Islet of Langerhans (tissue), 1 donor: ENCODE measurements around the gene IL4I1.

Experiments used
- FAIRE-seq: peaks from one replicate; lab custom pipeline; 2011; peaks lifted over from hg19 to GRCh38; lab: Jason Lieb, UNC

Gene IL4I1

GRCh38 chr19:49924004-49924880 lies 27.6 kb upstream of the IL4I1 start:
- FAIRE-seq: no peak

DNA sequence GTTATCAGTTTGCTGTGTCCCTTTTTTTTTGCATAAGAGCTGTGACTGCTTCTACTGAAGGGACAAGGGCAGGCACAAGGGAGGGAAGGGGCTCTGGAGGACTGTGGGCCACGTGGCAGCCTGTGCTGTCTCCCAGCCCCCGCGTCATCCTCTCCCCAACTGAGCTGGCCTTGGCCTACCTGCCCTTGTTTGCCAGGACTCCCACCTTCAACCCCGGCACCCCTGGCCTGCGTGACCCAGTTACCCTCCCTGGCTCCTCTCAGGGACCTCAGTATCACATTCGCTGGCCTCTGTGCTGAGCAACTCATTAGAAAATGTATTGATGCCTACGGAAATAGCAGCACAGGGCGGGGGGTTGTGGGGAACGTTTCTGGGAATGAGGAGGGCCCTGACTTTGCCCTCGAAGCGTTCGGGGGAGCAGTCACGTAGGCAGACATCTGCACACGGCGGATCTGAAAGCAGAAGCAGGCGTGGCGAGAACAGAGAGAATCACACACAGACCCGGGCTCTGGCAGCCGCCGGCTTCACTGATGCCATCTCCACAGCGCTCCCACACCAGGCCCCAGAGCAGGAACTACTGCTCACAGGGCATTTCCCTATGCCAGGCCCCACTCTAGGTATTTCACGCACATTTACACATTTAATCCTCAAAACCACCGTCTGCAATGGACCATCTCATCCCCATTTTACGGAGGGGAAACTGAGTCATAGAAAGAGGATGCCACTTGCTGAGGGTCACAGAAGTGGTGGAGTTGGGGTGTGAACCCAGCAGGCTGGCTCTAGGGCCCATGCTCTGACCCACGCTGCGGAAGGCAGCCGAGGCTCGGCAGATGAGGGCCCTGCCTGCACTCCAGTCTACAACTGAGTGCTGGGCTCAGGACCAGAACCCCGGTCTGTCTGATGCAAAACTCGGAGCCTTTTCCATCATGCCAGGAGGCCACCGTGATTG lies 26.6 kb upstream of the IL4I1 start:
- no peak for FAIRE-seq

DNA sequence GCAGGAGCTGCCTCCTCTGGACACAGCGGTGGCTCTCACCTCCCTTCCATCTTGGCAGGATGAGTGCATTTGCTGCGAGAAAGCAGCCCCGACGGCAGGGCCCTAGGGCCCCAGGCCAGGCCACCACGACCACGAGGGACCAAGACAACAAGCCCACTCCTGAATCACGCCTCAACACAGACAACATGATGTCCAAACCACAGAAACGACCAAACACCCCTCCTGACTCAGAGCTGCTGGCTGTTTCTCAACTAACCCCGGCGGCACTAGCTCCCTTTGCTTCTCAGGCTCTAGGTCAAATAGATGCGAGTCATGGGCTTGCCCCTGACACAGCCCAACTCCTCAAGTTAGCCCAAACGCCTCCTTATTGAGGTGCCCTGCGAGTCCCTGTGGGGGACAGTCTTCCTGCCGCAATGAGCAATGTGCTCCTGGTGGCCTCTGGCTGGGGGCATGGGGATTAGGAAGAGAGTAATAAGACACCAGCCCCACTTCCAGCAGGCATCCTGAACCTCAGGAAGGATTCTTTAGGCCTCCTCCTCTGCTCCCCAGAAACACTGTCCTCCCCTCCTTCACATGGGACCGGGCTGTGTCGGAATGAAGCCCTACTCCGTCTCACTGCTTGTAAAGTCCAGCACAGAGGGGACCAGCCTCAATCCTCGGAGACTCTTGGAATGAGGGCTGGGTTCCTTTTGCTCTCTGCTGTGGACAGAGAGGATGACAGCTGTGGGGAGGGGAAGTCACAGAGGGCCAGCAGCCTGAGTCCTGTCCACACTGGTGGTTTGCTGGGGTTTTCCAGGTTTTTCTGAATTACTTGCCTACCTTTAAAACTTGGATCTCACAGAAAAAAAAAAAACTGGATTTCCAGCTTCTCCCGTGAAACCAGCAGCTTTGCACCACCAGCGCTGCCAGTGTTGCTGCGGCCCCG lies 25.4 kb upstream of the IL4I1 start:
- FAIRE-seq: no peak

DNA sequence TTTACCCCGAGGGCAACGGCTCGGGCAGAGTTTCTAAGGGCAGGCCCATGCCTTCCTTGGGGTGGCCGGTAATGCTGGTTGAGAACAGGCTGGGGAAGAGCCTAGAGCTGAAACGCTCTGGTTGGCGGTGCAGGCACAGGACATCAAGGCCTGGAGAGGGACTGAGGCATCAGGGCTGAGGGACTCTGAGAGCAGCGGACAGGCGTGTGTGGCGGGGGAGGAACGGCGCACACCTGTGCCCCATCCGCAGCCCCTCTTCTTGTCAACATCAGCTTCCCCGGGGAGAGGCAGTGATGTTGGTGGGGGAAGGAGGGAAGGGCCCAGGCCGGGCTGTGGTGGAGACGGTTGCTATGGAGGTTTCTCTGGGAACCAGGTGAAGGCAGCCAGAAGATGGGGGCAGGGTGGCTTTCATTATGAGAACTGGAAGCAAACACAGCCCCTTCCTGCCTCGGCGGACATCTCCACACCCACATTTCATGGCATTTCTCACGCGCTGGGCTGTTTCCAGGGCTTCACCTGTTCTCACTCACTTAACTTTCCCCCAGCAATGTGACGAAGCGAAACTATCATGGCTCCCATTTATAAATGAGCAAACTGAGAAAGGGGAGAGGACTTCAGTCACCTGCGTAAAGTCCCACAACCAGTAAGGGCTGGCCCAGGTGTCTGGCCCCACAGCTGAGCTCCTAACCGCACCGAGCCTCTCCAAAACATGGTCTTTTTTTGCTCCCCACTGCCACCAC lies 24.1 kb upstream of the IL4I1 start:
- FAIRE-seq: no peak

DNA sequence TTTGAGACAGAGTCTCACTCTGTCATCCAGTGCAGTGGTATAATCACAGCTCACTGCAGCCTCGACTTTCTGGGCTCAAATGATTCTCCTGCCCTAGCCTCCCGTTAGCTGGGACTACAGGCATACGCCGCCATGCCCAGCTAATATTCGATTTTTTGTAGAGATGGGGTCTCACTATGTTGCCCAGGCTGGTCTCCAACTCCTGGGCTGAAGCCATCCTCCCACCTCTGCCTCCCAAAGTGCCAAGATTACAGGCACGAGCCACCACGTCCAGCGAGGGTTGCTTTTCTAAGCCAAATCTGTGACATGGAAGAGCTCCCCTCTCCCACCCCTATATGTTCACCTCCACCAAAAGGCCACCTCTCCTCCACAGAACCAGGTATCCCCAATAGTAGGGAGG lies 21.4 kb upstream of the IL4I1 start:
- FAIRE-seq: no peak

DNA sequence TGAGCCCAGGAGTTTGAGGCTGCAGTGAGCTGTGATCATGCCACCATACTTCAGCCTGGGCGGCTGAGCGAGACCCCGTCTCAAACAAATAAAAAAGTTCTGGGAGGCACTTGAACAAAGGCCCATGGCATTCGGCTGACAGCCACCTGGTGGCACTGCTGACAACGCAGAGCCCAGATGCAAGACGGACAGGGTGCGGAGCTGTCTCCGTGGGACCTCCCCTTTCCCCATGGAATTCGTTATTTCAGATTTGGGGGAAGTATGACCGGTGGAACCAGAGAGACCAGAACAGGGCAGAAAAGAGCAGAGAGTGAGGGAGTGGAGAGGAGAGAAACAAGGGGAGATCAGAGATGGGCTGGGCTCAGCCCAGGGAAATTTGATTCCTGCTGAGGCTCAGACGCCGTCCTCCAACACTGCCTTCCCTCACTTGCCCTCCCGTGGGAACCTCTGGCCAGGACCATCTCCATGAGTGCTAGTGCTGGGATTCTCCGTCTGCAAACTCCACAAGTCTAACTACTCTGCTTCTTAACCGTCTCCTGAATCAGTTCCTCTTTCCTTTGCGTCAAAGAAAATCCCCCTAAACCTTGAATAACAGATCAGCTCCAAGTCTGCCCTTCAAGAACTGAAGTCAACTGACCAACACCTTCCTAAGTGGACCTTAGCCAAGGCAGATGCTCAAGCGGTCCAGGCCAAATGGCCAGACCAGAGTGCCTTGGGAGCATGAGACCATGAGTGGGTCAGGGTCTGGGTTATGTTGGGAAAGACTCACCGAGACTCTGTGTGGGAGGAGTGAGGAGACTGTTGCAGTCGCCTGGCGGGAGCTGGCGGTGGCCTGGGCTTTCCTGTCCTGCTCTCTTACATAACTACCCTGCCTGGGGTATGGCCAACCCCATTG lies 20.4 kb upstream of the IL4I1 start:
- no peak for FAIRE-seq

DNA sequence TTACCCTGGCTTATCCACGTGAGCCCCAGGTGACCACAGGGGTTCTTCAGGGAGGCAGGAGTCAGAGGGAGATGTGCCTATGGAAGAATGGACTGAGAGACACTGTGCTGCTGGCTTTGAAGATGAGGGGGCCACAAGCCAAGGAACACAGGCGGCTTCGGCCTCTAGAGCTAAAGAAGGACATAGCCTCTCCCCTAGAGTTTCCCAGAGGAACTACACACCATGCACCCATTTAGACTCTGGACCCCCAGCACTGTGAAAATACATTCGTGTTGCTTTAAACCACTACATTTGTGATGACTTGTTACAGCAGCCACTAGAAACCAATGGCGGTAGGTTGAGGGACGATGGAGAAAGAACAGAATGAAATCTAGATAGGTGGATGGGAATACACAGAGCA lies 18.6 kb upstream of the IL4I1 start:
- FAIRE-seq: no peak

DNA sequence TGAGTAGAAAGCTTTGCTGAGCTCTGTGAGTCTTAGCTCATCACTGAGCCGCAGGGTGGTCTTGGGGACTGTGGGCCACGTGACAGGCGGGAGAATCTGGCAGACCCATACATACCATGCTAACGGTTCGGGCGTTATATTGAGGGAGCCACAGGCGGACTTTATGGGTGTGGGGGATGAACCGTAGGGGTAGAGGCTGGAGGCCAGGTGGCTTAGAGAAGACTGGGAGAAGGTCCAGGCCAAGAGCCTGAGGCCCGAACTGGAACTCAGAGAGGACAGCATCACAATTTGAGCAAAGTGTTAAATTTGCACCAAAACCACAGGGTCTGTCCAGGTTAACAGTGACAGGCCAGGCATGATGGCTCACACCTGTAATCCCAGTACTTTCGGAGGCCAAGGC lies 17.0 kb upstream of the IL4I1 start:
- no peak for FAIRE-seq

DNA sequence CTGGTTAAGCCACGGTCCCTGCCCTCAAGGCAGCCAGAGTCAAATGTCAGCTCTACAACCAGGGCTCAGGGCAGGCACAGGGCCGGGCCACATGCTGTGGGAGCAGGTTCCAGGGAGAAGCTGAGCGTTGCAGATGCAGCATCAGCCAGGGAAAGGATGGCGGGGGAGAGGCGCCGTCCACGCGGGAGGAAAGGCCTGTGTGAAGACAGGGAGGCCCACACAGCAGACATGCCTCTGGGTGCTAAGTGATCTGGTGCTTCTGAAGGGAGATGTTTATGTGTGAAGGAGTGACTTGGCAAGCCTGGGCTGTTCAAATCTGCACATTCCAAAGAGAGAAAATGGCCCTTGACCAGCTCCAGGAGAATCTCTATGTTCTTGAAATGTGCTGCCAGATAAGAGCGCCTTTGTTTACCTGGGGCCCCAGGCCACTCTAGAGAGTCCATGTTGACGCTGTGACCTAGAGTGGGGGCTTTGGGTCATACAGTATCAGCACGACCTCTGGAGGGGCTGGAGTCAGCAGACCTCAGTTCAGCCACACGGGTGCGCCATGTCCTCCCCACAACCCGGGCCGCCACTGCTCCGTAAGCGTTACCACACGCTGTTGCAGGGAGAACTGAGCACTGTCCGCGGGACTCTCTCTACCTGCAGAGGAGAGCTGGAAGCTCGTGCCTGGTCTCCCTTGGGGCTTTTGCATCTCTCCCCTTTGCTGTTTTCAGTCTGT lies 16.4 kb upstream of the IL4I1 start:
- no peak for FAIRE-seq

- FAIRE-seq: no peak
Measured at GRCh38 chr19:49911381-49912145, 14.9 kb upstream of the IL4I1 start.

GRCh38 chr19:49910179-49910578 lies 13.5 kb upstream of the IL4I1 start:
- FAIRE-seq: no peak

GRCh38 chr19:49908480-49909420 lies 12.1 kb upstream of the IL4I1 start:
- FAIRE-seq: no peak

- no peak for FAIRE-seq
Measured at GRCh38 chr19:49907745-49908446, 11.2 kb upstream of the IL4I1 start.

- no peak for FAIRE-seq
Measured at GRCh38 chr19:49906879-49907564, 10.3 kb upstream of the IL4I1 start.

DNA sequence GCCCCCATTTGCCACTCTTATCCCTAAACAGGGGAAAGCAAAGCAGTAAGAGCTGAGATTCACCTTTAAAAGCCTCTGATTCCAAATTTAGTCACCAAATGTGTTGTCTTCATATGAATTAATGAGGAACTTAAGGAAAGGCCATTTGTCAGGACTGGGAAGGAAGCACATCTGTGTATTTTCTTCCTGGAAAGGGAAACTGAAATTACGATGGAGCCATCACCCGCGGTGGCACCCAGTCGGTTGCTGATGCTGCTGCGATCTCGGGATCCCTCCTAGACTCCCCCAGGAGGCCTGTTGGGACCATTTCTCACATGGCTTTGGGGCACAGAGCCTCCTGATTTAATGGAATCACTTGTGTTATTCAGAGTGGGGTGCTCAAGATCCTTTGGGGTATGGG lies 7.4 kb upstream of the IL4I1 start:
- FAIRE-seq: no peak

DNA sequence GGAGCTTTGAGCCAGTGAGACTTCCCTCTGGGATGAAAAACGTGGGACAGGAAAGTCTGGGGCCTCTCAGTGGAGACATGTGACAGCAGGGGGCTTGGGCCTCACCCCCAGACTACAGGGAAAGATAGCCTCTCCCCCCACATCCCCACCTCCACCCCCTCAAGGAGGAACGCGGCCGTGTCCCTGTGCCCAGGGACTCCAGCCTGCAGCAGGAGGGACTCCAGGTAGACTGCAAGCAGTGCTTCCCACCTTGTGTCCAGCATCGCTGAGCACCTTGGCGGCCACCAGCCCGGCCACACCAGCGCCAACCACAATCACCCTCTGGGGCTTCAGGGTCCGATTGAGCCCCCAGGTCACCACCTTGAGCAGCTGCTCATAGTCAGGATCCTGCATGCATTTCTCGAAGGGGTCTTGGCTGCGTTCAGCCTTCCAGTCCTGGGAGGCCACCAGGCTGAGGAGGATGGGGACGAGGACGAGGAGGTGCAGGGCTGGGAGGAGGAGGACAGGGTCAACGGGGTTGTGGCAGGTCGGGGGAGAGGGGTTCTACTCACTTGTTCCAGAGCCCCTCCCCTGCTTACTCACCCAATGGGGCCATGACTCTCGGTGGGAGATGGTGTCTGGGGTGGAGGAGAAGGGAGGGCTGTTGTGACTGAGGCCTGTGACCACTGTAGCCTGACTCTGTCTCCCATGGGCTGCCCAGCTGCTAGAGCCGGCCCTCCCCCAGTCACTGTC lies 955 bp downstream of the IL4I1 start:
- no peak for FAIRE-seq
